Ascending aorta (tissue), 2 donors: ENCODE results near the gene CPED1. TPM values are rescaled to one million over a fixed set of nuclear protein-coding genes. Genes with fewer than 3 reads are reported as not detected.

Experiments
- DNase-seq, 2 donors: peaks; one replicate each; pipeline ENCODE4 v3.0.0-alpha.2; 2019; ENCODE audit warnings: low spot score in 2 of 2
- H3K27ac ChIP-seq, 2 donors: fragments of 200-600 bp; sonication (generic); one replicate each; pipeline ENCODE4 v1.5.1; 2016 to 2017; ENCODE audit warnings: mild to moderate bottlenecking in 1 of 2
- H3K27me3 ChIP-seq: fragments of 200-600 bp; sonication (generic); one replicate; pipeline ENCODE4 v1.5.1; 2017
- H3K36me3 ChIP-seq, 2 donors: fragments of 200-600 bp; sonication (generic); one replicate each; pipeline ENCODE4 v1.5.1; 2016
- H3K4me1 ChIP-seq, 2 donors: fragments of 200-600 bp; sonication (generic); one replicate each; pipeline ENCODE4 v1.5.1; 2016 to 2017; ENCODE audit warnings: mild to moderate bottlenecking in 1 of 2
- H3K4me3 ChIP-seq, 2 donors: fragments of 200-600 bp; sonication (generic); one replicate each; pipeline ENCODE4 v1.5.1; 2016 to 2017; ENCODE audit warnings: mild to moderate bottlenecking in 1 of 2
- H3K9me3 ChIP-seq, 2 donors: fragments of 200-600 bp; sonication (generic); one replicate each; pipeline ENCODE4 v1.5.1; 2016
- intact Hi-C: fragments of 100-400 bp; cut with DNase I; formaldehyde crosslinking; loops from one replicate; pipeline ENCODE4 v1.15.1; 2023
- total RNA-seq: library from RNA; depleted of rRNA; stranded (reverse); fragments of >200 nt; gene quantifications from one replicate; pipeline ENCODE4 v1.1.0, GENCODE V29; 2016
- TF ChIP-seq, protein P1 (sequence below), 3 experiments: fragments of 200-600 bp in 2 of 3; fragments of 450-650 bp in 1 of 3; sonication (generic) in 2 of 3; IDR thresholded peaks; one replicate each; pipeline ENCODE4 v1.5.1; 2016 to 2019; ENCODE audit warnings: antibody characterized with exemption in 3 of 3, mild to moderate bottlenecking in 1 of 3, moderate library complexity in 1 of 3

The CPED1 gene
- total RNA-seq, 1 donor from 2014 or later: 69.5 TPM

DNA sequence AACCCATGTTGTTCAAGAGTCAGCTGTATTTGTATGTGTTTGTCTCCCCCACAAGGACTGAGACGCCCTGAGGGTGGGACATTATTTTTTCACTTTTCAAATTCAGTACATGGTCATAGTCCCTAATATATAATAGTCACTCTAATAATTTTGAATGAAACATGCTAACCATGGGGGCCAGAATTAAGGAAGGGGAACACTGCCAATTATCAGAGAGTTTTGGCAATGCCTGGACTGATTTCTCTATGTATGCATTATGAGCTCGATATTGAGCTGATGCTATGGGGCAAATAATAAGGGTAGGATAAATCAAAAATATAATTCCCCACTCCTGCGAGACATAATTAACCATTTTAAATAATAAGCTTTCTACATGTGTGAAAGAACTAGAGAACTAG is 87.4 kb downstream of the CPED1 start:
- H3K4me1 ChIP-seq: peaks cover 3 to 40% of the 10 kb centered on the region in 2 donors
- no peaks in the 10 kb centered on the region for H3K9me3 ChIP-seq
- no peak overlapping the region for H3K4me3 ChIP-seq
- peak overlapping the region; percentile 21 to 39 for H3K27ac ChIP-seq
- H3K27me3 ChIP-seq: no peaks in the 10 kb centered on the region
- H3K36me3 ChIP-seq: no peaks in the 10 kb centered on the region
- TF ChIP-seq, protein P1, sequence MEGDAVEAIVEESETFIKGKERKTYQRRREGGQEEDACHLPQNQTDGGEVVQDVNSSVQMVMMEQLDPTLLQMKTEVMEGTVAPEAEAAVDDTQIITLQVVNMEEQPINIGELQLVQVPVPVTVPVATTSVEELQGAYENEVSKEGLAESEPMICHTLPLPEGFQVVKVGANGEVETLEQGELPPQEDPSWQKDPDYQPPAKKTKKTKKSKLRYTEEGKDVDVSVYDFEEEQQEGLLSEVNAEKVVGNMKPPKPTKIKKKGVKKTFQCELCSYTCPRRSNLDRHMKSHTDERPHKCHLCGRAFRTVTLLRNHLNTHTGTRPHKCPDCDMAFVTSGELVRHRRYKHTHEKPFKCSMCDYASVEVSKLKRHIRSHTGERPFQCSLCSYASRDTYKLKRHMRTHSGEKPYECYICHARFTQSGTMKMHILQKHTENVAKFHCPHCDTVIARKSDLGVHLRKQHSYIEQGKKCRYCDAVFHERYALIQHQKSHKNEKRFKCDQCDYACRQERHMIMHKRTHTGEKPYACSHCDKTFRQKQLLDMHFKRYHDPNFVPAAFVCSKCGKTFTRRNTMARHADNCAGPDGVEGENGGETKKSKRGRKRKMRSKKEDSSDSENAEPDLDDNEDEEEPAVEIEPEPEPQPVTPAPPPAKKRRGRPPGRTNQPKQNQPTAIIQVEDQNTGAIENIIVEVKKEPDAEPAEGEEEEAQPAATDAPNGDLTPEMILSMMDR (IDR thresholded peaks at IDR 0.05): no peak
- intact Hi-C loops: no loop called here
- DNase-seq: no peak

DNA sequence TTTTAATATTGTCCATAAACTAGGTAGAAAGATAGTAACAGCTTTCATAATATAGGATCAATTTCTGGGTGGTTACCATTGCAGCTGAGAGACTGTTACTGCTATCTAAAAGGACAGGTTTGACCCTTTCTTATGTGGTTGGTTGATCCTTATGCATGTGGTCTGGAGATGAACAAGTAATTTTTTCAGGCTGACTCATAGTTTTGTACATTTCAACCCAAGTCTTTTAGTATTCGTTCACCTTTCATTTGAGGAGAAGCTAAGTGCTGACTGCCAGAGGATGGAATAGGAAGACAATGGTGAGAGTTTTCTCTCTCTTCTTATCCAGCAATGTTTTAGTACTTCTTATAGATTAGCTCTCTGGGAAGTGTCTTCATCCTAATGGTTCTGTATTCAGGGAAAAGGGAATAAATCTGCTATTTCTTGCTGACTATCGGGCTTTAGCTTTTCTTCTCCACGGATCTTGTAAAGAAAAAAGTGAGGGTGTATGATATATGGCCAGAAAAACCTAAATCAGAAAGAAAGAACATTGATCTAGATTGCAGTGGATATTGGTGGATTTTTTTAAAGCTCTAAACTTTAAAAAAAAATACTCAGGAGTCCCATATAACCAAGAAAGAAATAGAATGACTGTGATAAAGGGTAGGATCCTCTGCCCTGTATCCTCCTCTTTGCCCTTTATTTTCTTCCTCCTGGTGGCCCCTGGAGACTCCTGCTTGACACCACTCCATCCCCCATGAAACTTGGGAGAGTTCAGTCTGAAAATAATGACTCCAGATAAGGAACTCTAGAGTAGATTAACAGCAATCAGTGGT is 88.0 kb downstream of the CPED1 start:
- TF ChIP-seq, protein P1 (IDR thresholded peaks at IDR 0.05): no peak
- Histone ChIP-seq H3K4me3 (no peak overlapping the region), H3K36me3 (no peaks in the 10 kb centered on the region), H3K27ac (peak overlapping the region; percentile 21 to 39), H3K27me3 (no peaks in the 10 kb centered on the region), H3K4me1 (peaks cover 3 to 45% of the 10 kb centered on the region in 2 donors), H3K9me3 (no peaks in the 10 kb centered on the region)
- DNase-seq: no peak
- intact Hi-C loops: no loop called here

DNA sequence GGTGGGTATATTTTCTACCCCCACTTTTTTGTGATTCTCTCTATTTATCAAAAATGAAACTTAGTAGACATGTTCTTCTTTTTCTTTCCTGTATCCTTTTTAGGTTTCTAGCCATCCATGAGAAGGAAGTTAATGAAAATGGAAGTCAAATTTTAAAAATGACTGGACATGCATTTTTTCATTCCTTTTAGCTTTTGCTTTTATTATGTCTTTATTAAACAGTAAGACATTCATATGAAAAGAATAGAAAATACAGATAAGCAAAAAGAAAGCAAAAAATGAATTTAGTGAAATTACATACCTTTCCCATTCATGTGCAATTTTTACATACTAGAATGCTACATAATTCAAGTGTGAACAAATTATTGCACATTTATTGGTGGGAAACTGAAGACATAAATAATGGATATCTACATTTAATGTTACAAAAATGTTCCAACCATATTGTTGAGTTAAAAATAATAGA is 88.7 kb downstream of the CPED1 start:
- no peak for DNase-seq
- H3K27ac ChIP-seq: peak overlapping the region; percentile 21 to 39
- TF ChIP-seq, protein P1 (IDR thresholded peaks at IDR 0.05): no peak
- peaks cover 3 to 44% of the 10 kb centered on the region in 2 donors for H3K4me1 ChIP-seq
- H3K27me3 ChIP-seq: no peaks in the 10 kb centered on the region
- no peaks in the 10 kb centered on the region for H3K9me3 ChIP-seq
- H3K4me3 ChIP-seq: no peak overlapping the region
- H3K36me3 ChIP-seq: no peaks in the 10 kb centered on the region
- intact Hi-C loops: no loop called here

DNA sequence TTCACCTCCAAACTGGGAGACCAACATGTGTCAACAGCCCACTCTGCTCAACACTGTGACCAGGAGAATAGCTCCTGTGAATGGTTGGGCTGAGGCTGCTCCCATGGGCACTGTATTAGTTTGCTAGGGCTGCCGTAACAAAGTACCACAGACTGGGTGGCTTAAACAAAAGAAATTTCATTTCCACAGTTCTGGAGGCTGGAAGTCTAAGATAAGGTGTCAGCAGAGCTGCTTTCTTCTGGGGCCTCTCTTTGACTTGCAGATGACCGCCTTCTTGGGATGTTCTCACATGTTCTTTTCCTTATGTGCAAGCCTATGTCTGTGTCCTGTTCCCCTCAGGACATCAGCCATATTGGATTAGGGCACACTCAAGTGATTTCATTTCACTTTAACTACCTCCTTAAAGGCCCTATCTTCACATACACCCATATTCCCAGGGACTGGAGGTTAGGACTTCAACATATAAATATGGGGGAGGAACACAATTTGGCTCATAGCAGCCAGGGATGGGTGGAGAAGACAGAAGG is 90.3 kb downstream of the CPED1 start:
- H3K27me3 ChIP-seq: no peaks in the 10 kb centered on the region
- peak overlapping the region in 1 of 2 donors; percentile 11 for H3K27ac ChIP-seq
- TF ChIP-seq, protein P1 (IDR thresholded peaks at IDR 0.05): no peak
- no peak for DNase-seq
- H3K36me3 ChIP-seq: no peaks in the 10 kb centered on the region
- intact Hi-C loops: no loop called here
- H3K4me1 ChIP-seq: peaks cover 3 to 58% of the 10 kb centered on the region in 2 donors
- H3K9me3 ChIP-seq: no peaks in the 10 kb centered on the region
- H3K4me3 ChIP-seq: no peak overlapping the region

DNA sequence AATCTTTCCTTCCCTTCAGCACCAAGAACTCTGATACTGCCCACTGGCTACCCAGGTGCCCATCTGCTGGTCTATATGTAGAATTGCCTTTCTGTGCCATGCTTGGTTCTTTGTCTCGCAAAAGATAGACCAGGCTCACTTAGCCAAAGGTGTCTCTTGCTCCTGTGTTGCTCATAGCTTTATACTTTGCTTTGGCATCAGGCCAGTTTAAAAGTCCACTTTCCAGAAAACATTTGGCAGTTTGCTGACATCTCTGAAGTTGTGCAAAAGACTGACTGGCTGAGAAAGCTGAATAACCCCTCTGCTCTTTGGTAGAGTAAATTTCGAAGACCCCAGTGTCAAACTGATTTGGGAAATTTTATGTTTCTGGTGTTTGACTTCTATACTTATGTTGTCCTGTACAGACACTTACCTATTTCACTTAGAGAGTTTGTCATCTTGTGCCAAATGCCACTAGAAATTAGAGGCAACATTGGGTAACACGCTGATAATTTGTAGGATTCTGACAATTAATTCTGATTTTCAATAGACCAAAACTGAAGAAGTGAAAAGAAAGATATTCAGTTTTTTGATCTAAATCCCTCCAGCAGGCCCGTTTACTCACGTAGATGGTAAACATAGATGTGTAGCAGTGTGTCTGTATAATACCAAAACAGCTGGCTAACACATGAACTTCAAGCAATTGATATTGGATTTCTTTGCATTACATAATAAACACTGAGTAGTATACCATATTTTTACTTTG is 91.1 kb downstream of the CPED1 start:
- intact Hi-C loops: loop anchor here (5.0 kb wide), 1 partner anchor 222 kb away; the partner anchor contains the start of gene TSPAN12
- H3K4me3 ChIP-seq: no peak overlapping the region
- TF ChIP-seq, protein P1 (IDR thresholded peaks at IDR 0.05): peak in 1 of 3 experiments; percentile 37
- H3K4me1 ChIP-seq: peaks cover 3 to 63% of the 10 kb centered on the region in 2 donors
- no peak for DNase-seq
- H3K27ac ChIP-seq: peak overlapping the region in 1 of 2 donors; percentile 11
- H3K27me3 ChIP-seq: no peaks in the 10 kb centered on the region
- no peaks in the 10 kb centered on the region for H3K36me3 ChIP-seq
- H3K9me3 ChIP-seq: no peaks in the 10 kb centered on the region
